Central memory CD4-positive, alpha-beta T cell (primary cell): ENCODE measurements around the gene ZNF853.
"Not testable (repeated sequence)": the region's sequence is repeated elsewhere in the genome, so short reads cannot be mapped to it uniquely, and the experiment has no call there.

Source experiments
- DNase-seq: peaks from one replicate; pipeline ENCODE4 v3.0.0; 2022

Gene ZNF853

DNA sequence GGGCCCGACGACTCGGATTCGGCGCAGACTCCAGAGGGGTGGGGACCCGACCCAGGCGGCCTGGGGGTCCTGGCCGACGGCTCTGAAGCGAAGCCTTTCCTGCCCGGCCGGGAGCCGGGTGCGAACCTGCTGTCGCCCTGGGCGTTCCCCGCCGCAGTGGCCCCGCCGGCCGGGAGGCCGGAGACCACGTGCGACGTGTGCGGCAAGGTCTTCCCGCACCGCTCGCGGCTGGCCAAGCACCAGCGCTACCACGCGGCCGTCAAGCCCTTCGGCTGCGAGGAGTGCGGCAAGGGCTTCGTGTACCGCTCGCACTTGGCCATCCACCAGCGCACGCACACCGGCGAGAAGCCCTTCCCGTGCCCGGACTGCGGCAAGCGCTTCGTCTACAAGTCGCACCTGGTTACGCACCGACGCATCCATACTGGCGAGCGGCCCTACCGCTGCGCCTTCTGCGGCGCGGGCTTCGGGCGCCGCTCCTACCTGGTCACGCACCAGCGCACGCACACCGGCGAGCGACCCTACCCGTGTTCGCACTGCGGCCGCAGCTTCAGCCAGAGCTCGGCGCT is 37.1 kb downstream of the ZNF853 start:
- no peak for DNase-seq

DNA sequence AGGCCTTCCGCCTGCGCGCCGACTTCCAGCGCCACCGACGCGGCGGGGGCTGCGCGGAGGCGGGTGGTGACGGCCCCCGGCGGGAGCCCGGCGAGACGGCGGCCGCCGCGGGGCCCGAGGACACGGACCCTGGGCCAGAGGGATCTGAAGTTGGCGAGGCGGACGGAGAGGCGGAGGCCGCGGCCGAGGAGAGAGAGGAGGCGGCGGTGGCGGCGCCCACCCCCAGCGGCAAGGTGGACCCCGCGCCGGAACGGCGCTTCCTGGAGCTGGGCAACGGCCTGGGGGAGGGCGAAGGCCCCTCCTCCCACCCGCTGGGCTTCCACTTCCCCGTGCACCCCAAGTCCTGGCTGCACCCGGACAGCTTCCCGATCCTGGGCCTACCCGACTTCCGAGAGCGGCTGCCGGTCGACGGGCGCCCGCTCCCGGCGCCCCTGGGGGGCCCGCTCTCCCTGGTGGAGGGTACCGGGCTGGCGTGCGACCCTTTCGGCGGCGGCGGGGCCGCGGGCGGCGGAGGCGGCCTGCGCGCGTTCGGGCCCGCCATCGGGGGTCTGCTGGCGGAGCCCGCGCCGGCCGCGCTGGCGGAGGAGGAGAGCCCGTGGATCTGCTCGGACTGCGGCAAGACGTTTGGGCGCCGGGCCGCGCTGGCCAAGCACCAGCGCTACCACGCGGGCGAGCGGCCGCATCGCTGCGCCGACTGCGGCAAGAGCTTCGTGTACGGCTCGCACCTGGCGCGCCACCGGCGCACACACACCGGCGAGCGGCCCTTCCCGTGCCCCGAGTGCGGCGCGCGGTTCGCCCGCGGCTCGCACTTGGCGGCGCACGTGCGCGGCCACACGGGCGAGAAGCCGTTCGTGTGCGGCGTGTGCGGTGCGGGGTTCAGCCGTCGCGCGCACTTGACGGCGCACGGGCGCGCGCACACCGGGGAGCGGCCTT is 37.9 kb downstream of the ZNF853 start:
- DNase-seq: no peak

DNA sequence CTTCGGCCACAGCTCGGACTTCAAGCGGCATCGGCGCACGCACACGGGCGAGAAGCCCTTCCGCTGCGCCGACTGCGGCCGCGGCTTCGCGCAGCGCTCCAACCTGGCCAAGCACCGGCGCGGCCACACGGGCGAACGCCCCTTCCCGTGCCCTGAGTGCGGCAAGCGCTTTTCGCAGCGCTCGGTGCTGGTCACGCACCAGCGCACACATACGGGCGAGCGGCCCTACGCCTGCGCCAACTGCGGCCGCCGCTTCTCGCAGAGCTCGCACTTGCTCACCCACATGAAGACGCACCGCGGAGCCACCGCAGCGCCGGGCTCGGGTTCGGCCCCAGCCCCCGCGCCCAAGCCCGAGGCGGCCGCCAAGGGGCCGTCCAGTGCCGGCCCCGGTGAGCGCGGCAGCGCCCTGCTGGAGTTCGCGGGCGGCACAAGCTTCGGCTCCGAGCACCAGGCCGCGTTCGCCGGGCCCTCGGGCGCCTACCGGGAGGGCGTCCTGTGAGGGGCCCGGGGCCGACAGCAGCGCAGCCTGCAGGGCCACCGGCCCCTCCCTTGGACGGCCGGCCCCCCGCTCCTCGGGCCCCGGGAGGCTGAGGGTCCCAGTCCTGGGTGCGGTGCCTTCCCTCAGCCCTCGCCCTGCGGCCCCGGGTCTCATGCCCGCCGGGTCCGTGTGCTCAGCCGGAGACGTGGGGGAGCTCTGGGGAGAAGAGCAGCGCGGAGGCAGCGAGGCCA is 38.9 kb downstream of the ZNF853 start:
- DNase-seq: no peak

GRCh38 chr7:6654842-6655610 is 39.6 kb downstream of the ZNF853 start:
- DNase-seq: no peak

DNA sequence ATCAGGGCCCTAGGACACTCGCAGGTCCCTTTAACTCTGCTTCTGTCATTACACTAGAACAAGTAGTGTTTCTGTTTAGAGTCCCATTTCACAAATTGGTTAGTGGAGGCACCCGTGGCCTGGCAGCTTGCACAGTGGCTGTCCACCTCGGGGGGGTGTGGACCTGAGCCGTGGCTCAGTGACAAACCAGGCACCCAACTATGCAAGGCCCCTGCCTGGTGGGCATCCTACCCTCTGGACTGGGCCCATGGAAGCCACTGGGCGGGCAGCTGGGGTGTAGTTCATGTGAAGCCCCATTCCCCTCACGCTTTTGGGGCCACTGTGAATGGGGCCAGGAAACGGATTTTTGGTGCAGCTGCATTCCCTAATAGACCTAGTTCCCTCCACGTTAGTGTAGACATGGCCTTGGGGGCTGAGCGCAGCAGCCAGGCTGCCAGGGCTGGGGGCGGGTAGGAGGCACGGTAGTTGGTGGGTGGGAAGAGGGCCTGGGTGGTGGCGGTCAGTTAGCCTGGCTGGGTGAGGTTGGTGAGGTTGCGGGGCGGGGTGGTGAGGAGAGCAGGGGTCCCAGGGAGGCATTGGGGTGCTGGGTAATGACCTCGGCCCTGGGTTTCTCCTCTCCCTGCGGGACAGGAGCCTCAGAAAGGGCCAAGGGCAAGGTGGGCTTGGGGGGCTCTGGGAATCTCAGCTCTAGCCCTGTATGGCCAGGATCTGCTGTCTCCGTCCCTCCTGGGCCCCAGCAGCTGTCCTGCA is 40.4 kb downstream of the ZNF853 start:
- no peak for DNase-seq

GRCh38 chr7:6656413-6656812 is 41.0 kb downstream of the ZNF853 start:
- no peak for DNase-seq

GRCh38 chr7:6658618-6659345 is 43.4 kb downstream of the ZNF853 start:
- DNase-seq: no peak

DNA sequence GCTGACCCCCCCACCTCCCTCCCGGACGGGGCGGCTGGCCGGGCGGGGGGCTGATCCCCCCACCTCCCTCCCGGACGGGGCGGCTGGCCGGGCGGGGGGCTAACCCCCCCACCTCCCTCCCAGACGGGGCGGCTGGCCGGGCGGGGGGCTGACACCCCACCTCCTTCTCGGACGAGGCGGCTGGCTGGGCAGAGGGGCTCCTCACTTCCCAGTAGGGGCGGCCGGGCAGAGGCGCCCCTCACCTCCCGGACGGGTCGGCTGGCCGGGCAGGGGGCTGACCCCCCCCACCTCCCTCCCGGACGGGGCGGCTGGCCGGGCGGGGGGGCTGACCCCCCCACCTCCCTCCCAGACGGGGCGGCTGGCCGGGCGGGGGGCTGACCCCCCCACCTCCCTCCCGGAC is 55.4 kb downstream of the ZNF853 start:
- DNase-seq: not testable (repeated sequence)
